Endothelial cell (in vitro differentiated cells): Measurements from ENCODE around the gene CTNNA2. TPM values are rescaled to one million over a fixed set of nuclear protein-coding genes. Genes with fewer than 3 reads are reported as not detected.

Experiments used
- DNase-seq: peaks from one replicate; pipeline ENCODE4 v3.0.0; 2021; ENCODE audit warnings: low spot score
- H3K27ac Mint-ChIP-seq: one replicate; pipeline ENCODE4 v1.8.0; 2021; ENCODE audit warnings: mixed read lengths, inconsistent platforms; ENCODE audit not compliant: unreplicated experiment
- H3K27me3 Mint-ChIP-seq: one replicate; pipeline ENCODE4 v1.8.0; 2021; ENCODE audit warnings: mild to moderate bottlenecking, moderate library complexity, mixed read lengths, inconsistent platforms; ENCODE audit not compliant: unreplicated experiment
- H3K36me3 Mint-ChIP-seq: one replicate; pipeline ENCODE4 v1.8.0; 2021; ENCODE audit warnings: mild to moderate bottlenecking, low read depth, mixed read lengths, inconsistent platforms; ENCODE audit not compliant: unreplicated experiment
- H3K4me1 Mint-ChIP-seq: one replicate; pipeline ENCODE4 v1.8.0; 2021; ENCODE audit warnings: mild to moderate bottlenecking, mixed read lengths, inconsistent platforms; ENCODE audit not compliant: unreplicated experiment
- H3K4me3 Mint-ChIP-seq: one replicate; pipeline ENCODE4 v1.8.0; 2021; ENCODE audit warnings: mild to moderate bottlenecking, mixed read lengths, inconsistent platforms; ENCODE audit not compliant: unreplicated experiment
- H3K9me3 Mint-ChIP-seq: one replicate; pipeline ENCODE4 v1.8.0; 2021; ENCODE audit warnings: mixed read lengths, inconsistent platforms; ENCODE audit not compliant: unreplicated experiment
- microRNA-seq: library from miRNA; unstranded; fragments of <30 nt; microRNA quantifications from one replicate; pipeline ENCODE4, GENCODE V29; 2020; ENCODE audit not compliant: unreplicated experiment
- total RNA-seq: library from RNA; stranded (reverse); fragmentation: NEBNext Ultra II Directional; extraction: Animal tissue kit (Norgen Biotek cat#: 25700); gene quantifications from one replicate; pipeline ENCODE4 v1.2.1, GENCODE V29; 2021; ENCODE audit not compliant: unreplicated experiment
- TF ChIP-seq, protein P1 (sequence below): fragments of 200-600 bp; sonication (generic); IDR thresholded peaks from one replicate; pipeline ENCODE4 v1.5.0; 2021; ENCODE audit warnings: antibody characterized with exemption; ENCODE audit not compliant: unreplicated experiment

Gene CTNNA2
- total RNA-seq, 1 donor from 2014 or later, result 4.7 TPM

DNA sequence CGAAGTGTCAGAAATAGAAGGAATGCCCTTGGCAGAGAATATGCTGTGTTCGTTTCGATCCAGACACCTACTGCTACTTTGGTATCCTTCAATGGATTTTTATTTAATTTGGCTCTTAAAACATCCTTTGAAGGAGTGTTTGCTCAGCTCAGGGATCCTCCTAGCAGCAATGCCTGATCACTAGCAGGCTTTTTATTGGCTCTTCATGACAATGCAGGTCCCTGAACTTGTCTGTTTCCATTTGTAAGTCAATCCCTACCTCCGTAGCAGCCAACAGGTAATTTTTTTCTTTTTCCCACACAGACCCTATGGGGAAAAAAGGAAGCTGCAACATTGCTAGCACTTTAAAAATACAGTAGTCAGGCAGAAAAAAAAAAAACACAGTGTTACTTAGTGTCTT, 1157.9 kb downstream of the CTNNA2 start:
- no peaks in the 10 kb centered on the region for H3K4me1 Mint-ChIP-seq
- no peaks in the 10 kb centered on the region for H3K9me3 Mint-ChIP-seq
- TF ChIP-seq, protein P1, sequence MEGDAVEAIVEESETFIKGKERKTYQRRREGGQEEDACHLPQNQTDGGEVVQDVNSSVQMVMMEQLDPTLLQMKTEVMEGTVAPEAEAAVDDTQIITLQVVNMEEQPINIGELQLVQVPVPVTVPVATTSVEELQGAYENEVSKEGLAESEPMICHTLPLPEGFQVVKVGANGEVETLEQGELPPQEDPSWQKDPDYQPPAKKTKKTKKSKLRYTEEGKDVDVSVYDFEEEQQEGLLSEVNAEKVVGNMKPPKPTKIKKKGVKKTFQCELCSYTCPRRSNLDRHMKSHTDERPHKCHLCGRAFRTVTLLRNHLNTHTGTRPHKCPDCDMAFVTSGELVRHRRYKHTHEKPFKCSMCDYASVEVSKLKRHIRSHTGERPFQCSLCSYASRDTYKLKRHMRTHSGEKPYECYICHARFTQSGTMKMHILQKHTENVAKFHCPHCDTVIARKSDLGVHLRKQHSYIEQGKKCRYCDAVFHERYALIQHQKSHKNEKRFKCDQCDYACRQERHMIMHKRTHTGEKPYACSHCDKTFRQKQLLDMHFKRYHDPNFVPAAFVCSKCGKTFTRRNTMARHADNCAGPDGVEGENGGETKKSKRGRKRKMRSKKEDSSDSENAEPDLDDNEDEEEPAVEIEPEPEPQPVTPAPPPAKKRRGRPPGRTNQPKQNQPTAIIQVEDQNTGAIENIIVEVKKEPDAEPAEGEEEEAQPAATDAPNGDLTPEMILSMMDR, result no peak
- no peak for DNase-seq
- no peaks in the 10 kb centered on the region for H3K36me3 Mint-ChIP-seq
- H3K4me3 Mint-ChIP-seq, result no peak overlapping the region
- no peak overlapping the region for H3K27ac Mint-ChIP-seq
- no peaks in the 10 kb centered on the region for H3K27me3 Mint-ChIP-seq

DNA sequence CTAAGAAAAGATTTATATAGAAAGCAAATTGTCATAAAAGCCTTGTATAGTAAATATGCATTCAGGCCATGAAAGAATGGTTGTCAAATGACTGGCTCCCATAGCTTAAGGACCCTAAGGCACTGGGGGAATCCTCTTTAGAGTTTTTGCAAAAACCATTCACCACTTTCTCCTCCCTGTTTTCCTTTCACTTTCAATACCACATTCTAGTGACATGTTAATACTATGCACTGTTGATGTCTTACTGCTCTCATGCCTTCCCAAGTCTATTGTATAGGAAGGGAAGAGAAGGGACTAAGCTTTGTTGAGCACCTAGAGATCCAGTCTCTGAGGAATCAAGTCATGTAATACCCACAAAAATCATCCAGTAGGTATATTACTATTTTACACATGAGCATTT, 1174.7 kb downstream of the CTNNA2 start:
- H3K4me1 Mint-ChIP-seq, result no peaks in the 10 kb centered on the region
- no peaks in the 10 kb centered on the region for H3K27me3 Mint-ChIP-seq
- no peaks in the 10 kb centered on the region for H3K9me3 Mint-ChIP-seq
- H3K4me3 Mint-ChIP-seq, result no peak overlapping the region
- DNase-seq, result no peak
- H3K36me3 Mint-ChIP-seq, result no peaks in the 10 kb centered on the region
- no peak overlapping the region for H3K27ac Mint-ChIP-seq
- TF ChIP-seq, protein P1, result no peak

DNA sequence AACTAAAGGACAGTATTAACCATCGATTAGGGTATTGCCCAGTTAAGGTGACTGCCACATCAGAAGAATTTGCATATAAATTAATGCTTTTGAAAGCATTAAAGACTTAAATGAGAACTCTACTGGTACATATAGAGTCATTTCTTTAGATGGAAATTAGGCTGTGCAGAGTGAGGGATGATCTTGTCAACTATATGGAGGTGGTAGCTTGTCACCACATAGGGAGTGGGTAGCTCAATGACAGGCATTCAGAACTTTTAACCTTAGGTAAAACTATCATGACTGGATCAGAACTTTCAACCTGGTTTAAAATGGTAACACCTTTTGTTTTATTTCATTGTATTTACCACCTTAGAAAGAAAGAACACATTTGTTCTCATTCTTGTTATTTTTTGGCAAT, 1176.3 kb downstream of the CTNNA2 start:
- Mint-ChIP-seq H3K4me1 (no peaks in the 10 kb centered on the region), H3K4me3 (no peak overlapping the region), H3K36me3 (no peaks in the 10 kb centered on the region), H3K9me3 (no peaks in the 10 kb centered on the region), H3K27me3 (no peaks in the 10 kb centered on the region), H3K27ac (no peak overlapping the region)
- TF ChIP-seq, protein P1, result no peak
- no peak for DNase-seq

Small RNA genes lying within 50 kb of the gene (microRNA-seq; reads per million reads assigned to microRNA genes)
- not detected for gene MIR4264
- not detected for gene MIR8080
